Neuronal stem cell (in vitro differentiated cells): ENCODE data around the gene ZNF784.

Experiments used
- DNase-seq: peaks from one replicate; pipeline ENCODE4 v3.0.0-alpha.2; 2013; ENCODE audit warnings: low spot score
- H2AFZ ChIP-seq: one replicate; pipeline ENCODE4 v1.6.1; 2013; ENCODE audit warnings: mild to moderate bottlenecking, low read length, inconsistent platforms
- H2AK5ac ChIP-seq: 2 replicates; pipeline ENCODE4 v1.6.1; 2013; ENCODE audit warnings: low read depth, mild to moderate bottlenecking, inconsistent platforms, low read length, moderate library complexity, mixed read lengths
- H2BK120ac ChIP-seq: 2 replicates; pipeline ENCODE4 v1.6.1; 2013; ENCODE audit warnings: low read depth, mild to moderate bottlenecking, inconsistent platforms, low read length, moderate library complexity, mixed read lengths
- H2BK12ac ChIP-seq: one replicate; pipeline ENCODE4 v1.6.1; 2013; ENCODE audit warnings: low read length, inconsistent platforms
- H2BK15ac ChIP-seq: 2 replicates; pipeline ENCODE4 v1.6.1; 2013; ENCODE audit warnings: mild to moderate bottlenecking, low read length, inconsistent platforms, mixed read lengths
- H2BK5ac ChIP-seq: one replicate; pipeline ENCODE4 v1.6.1; 2013; ENCODE audit warnings: inconsistent platforms, mild to moderate bottlenecking, low read length, moderate library complexity
- H3K14ac ChIP-seq: one replicate; pipeline ENCODE4 v1.6.1; 2013; ENCODE audit warnings: low read length, inconsistent platforms
- H3K18ac ChIP-seq: 2 replicates; pipeline ENCODE4 v1.6.1; 2013; ENCODE audit warnings: low read length, inconsistent platforms
- H3K23ac ChIP-seq: 2 replicates; pipeline ENCODE4 v1.6.1; 2013; ENCODE audit warnings: low read depth, mild to moderate bottlenecking, mixed read lengths, low read length, inconsistent platforms; ENCODE audit not compliant: poor library complexity
- H3K27ac ChIP-seq: replicated peaks from 3 replicates; pipeline ENCODE4 v1.5.1; 2013; ENCODE audit warnings: low read length, inconsistent platforms
- H3K27me3 ChIP-seq, 3 experiments: 2 replicates each; pipeline ENCODE4 v1.6.1; 2013; ENCODE audit warnings: low read length in 3 of 3, mild to moderate bottlenecking in 2 of 3, inconsistent platforms in 1 of 3, low read depth in 1 of 3, mixed read lengths in 1 of 3, moderate library complexity in 1 of 3; ENCODE audit not compliant: control insufficient read depth in 3 of 3, insufficient read depth in 3 of 3
- H3K36me3 ChIP-seq, 2 donors: replicated peaks in 1 of 2; 2 replicates each; pipeline ENCODE4 v1.6.1; 2013; ENCODE audit warnings: low read length in 2 of 2; ENCODE audit not compliant: control insufficient read depth in 2 of 2, insufficient read depth in 2 of 2
- H3K4ac ChIP-seq: 2 replicates; pipeline ENCODE4 v1.6.1; 2013; ENCODE audit warnings: inconsistent platforms, mild to moderate bottlenecking, low read length, moderate library complexity
- H3K4me1 ChIP-seq, 2 donors: 1 replicate in 1 of 2; 2 replicates in 1 of 2; pipeline ENCODE4 v1.6.1; 2013; ENCODE audit warnings: low read length in 2 of 2, low read depth in 1 of 2; ENCODE audit not compliant: control insufficient read depth in 2 of 2, insufficient read depth in 1 of 2
- H3K4me2 ChIP-seq: one replicate; pipeline ENCODE4 v1.6.1; 2013; ENCODE audit warnings: mild to moderate bottlenecking, low read length, inconsistent platforms; ENCODE audit not compliant: insufficient read depth, poor library complexity, severe bottlenecking
- H3K4me3 ChIP-seq, 2 donors: 2 replicates each; pipeline ENCODE4 v1.5.1; 2013; ENCODE audit warnings: low read length in 2 of 2, mild to moderate bottlenecking in 2 of 2, inconsistent platforms in 1 of 2, moderate library complexity in 1 of 2
- H3K79me1 ChIP-seq: one replicate; pipeline ENCODE4 v1.6.1; 2013; ENCODE audit warnings: low read depth, mild to moderate bottlenecking, inconsistent platforms, low read length, moderate library complexity
- H3K9ac ChIP-seq: one replicate; pipeline ENCODE4 v1.6.1; 2013; ENCODE audit warnings: mild to moderate bottlenecking, low read depth, low read length, inconsistent platforms; ENCODE audit not compliant: poor library complexity
- H3K9me3 ChIP-seq, 2 donors: replicated peaks in 1 of 2; 2 replicates each; pipeline versions ENCODE3 to v1.6.1; 2013; ENCODE audit warnings: low read length in 2 of 2, mild to moderate bottlenecking in 2 of 2, inconsistent platforms in 1 of 2, low read depth in 1 of 2, mixed read lengths in 1 of 2, moderate library complexity in 1 of 2; ENCODE audit not compliant: control insufficient read depth in 2 of 2, insufficient read depth in 1 of 2
- H4K8ac ChIP-seq: one replicate; pipeline ENCODE4 v1.6.1; 2013; ENCODE audit warnings: low read depth, mild to moderate bottlenecking, inconsistent platforms, low read length, moderate library complexity
- H4K91ac ChIP-seq: one replicate; pipeline ENCODE4 v1.6.1; 2013; ENCODE audit warnings: low read length, low read depth, mild to moderate bottlenecking, inconsistent platforms; ENCODE audit not compliant: poor library complexity
- WGBS, 2 donors: extraction: QIAGEN DNeasy Blood & Tissue Kit; methylation state at CpG; one replicate each; pipeline ENCODE4 v1.1.7; 2013; ENCODE audit warnings: missing lambda C conversion rate in 2 of 2, mixed read lengths in 1 of 2; ENCODE audit not compliant: insufficient read length in 2 of 2, insufficient replicate concordance in 1 of 2; ENCODE audit errors: extremely low coverage in 2 of 2; 5-methylcytosine and 5-hydroxymethylcytosine counted together

ZNF784 gene

DNA sequence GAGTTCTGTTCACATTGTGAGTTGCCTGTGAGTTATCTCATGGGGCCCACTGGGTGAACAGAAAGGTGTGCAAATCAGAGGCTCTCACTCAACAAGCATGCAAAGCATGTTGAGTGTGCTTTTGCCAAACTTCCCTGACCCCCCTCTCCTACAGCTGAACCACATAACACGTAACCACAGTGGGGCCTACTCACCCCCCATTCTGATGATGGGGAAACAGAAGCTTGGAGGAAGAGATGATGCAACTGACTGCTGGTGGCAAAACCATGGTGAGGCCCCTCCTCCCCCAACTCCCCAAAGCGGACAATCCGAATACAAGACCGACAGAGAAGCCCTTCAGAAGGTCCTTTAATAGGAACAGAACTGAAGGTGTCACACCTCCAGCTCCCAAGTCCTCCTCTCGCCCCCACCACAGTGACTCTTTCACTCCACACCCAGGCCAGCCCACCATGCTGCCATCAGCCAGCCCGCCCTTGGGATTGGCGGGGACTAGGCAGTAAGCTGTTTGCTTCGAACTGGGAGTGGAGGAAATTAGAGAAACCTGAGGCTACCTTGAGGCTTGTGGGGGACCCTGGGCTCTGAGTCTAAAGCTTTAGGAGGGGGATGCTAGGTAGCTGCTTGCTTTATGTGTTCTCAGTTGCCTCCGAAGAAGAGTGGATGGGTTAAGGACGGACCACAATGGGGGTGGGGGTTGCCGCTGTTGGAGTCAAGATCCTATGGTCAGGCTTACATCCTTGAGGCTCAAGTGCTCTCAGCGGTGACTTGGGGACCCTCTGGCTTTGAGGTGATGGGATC is 3.8 kb downstream of the ZNF784 start:
- Histone ChIP-seq H4K91ac (no peak overlapping the region), H2BK12ac (no peak overlapping the region), H4K8ac (peak overlapping the region; percentile 31), H3K4me3 (no peak overlapping the region), H3K14ac (no peak overlapping the region), H3K27me3 (no peaks in the 10 kb centered on the region), H2AK5ac (no peak overlapping the region), H3K9ac (no peak overlapping the region), H3K4ac (no peak overlapping the region), H3K4me2 (no peak overlapping the region), H3K79me1 (peaks cover 4% of the 10 kb centered on the region), H2BK15ac (no peak overlapping the region), H3K4me1 (peaks cover 0 to 6% of the 10 kb centered on the region in 2 donors), H3K27ac (no peak overlapping the region), H2BK120ac (no peak overlapping the region), H3K23ac (no peak overlapping the region), H2BK5ac (no peak overlapping the region), H3K36me3 (peaks cover 30 to 52% of the 10 kb centered on the region in 2 donors), H3K9me3 (no peaks in the 10 kb centered on the region), H3K18ac (no peak overlapping the region), H2AFZ (no peak overlapping the region)
- WGBS, 2 donors = no CpG with 5 or more reads among the region's 12 CpGs
- no peak for DNase-seq

DNA sequence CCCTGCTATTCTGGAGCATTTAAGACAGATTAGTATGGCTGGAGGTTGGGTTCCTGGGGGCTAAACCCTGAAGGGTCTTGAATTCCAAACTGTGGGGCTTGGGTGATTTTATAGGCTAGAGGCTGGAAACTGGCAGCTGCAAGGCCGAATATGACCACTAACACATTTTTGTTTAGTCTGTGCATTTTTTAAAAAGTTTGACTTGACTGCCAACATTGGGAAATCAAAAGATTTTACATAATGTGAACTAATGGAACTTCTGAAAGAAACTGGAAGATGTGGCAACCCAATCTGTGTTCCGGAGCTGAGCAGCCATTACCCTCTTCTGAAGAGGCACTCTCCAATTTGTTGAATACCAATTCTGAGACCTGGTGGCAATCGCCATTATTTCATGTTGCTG is 5.1 kb downstream of the ZNF784 start:
- DNase-seq = no peak
- Histone ChIP-seq H3K4me3 (no peak overlapping the region), H2AK5ac (no peak overlapping the region), H3K9ac (no peak overlapping the region), H2AFZ (no peak overlapping the region), H2BK15ac (no peak overlapping the region), H2BK12ac (no peak overlapping the region), H3K79me1 (peaks cover 11% of the 10 kb centered on the region), H3K14ac (no peak overlapping the region), H4K8ac (no peak overlapping the region), H3K23ac (no peak overlapping the region), H3K9me3 (peaks cover 0 to 4% of the 10 kb centered on the region in 2 donors), H2BK120ac (no peak overlapping the region), H3K4ac (no peak overlapping the region), H3K4me1 (peaks cover 0 to 2% of the 10 kb centered on the region in 2 donors), H3K18ac (no peak overlapping the region), H4K91ac (no peak overlapping the region), H3K27me3 (no peaks in the 10 kb centered on the region), H3K36me3 (peaks cover 38 to 61% of the 10 kb centered on the region in 2 donors), H2BK5ac (no peak overlapping the region), H3K27ac (no peak overlapping the region), H3K4me2 (no peak overlapping the region)
- WGBS, 2 donors = no CpG with 5 or more reads among the region's 3 CpGs

DNA sequence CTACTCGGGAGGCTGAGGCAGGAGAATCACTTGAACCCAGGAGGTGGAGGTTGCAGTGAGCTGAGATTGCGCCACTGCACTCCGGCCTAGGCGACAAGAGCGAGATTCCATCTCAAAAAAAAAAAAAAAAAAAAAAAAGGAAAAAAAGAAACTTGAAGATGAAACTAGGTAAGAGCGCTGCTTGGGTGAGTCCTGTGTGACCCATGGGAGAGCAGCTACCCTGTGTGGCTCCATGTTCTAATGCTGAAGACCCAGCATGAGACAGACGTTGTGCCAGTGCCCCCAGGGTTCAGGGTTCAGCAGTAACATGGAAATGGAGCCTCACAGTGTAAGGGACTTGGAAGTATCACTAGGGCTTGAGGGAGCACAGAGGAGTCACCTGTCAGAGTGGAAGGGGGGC is 5.9 kb downstream of the ZNF784 start:
- Histone ChIP-seq H2AFZ (no peak overlapping the region), H3K9me3 (peaks cover 0 to 4% of the 10 kb centered on the region in 2 donors), H3K14ac (no peak overlapping the region), H2BK15ac (no peak overlapping the region), H3K4me2 (no peak overlapping the region), H3K9ac (no peak overlapping the region), H3K4me3 (no peak overlapping the region), H2BK120ac (no peak overlapping the region), H3K27ac (no peak overlapping the region), H3K4me1 (no peaks in the 10 kb centered on the region), H3K4ac (no peak overlapping the region), H3K27me3 (no peaks in the 10 kb centered on the region), H4K91ac (no peak overlapping the region), H2AK5ac (no peak overlapping the region), H2BK5ac (no peak overlapping the region), H3K79me1 (peaks cover 11% of the 10 kb centered on the region), H2BK12ac (no peak overlapping the region), H3K23ac (no peak overlapping the region), H3K36me3 (peaks cover 38 to 61% of the 10 kb centered on the region in 2 donors), H4K8ac (no peak overlapping the region), H3K18ac (no peak overlapping the region)
- DNase-seq = no peak
- no CpG with 5 or more reads among the region's 7 CpGs for WGBS, 2 donors

DNA sequence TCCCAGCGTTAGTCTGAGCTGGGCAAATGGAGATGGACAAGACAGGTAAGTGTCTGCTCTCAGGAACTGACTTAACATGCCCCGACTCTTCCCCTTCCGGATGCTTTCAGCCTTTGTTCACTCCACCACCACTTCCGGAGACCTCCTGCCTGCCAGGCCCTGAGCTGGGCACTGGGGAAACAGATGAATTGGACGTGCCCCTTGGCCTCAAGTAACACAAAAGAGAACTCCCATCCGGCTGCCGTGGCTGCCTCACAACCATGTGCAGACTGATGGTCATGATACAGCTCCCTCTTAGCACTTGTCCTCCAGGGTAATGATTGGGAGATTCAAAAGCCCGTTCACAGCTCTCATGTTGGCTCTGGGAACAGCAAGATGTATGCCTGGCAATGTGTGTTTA is 6.9 kb downstream of the ZNF784 start:
- H2BK15ac ChIP-seq = no peak overlapping the region
- no peak overlapping the region for H2AK5ac ChIP-seq
- H4K91ac ChIP-seq = no peak overlapping the region
- H2BK5ac ChIP-seq = no peak overlapping the region
- H3K27me3 ChIP-seq = no peaks in the 10 kb centered on the region
- H3K4me1 ChIP-seq = no peaks in the 10 kb centered on the region
- no peak overlapping the region for H2AFZ ChIP-seq
- H3K9me3 ChIP-seq = peaks cover 0 to 4% of the 10 kb centered on the region in 2 donors
- WGBS, 2 donors = no CpG with 5 or more reads among the region's 8 CpGs
- H3K4me2 ChIP-seq = no peak overlapping the region
- H3K23ac ChIP-seq = no peak overlapping the region
- DNase-seq = no peak
- H3K27ac ChIP-seq = no peak overlapping the region
- no peak overlapping the region for H3K18ac ChIP-seq
- no peak overlapping the region for H4K8ac ChIP-seq
- no peak overlapping the region for H2BK12ac ChIP-seq
- no peak overlapping the region for H3K4me3 ChIP-seq
- no peak overlapping the region for H2BK120ac ChIP-seq
- H3K9ac ChIP-seq = no peak overlapping the region
- H3K79me1 ChIP-seq = peaks cover 11% of the 10 kb centered on the region
- H3K36me3 ChIP-seq = peaks cover 38 to 67% of the 10 kb centered on the region in 2 donors
- H3K14ac ChIP-seq = no peak overlapping the region
- H3K4ac ChIP-seq = no peak overlapping the region
